HG03045 (cell line): Measurements from ENCODE around the gene CACNG7.
"Not testable (repeated sequence)": the region's sequence is repeated elsewhere in the genome, so short reads cannot be mapped to it uniquely, and the experiment has no call there.

Experiments used
- ATAC-seq: cut with Tn5 transposase; IDR thresholded peaks from one replicate; pipeline ENCODE4 v1.9.1; 2021; ENCODE audit warnings: mild to moderate bottlenecking, moderate library complexity; ENCODE audit not compliant: unreplicated experiment

CACNG7 gene

GRCh38 chr19:53904909-53905308 is 4.2 kb upstream of the CACNG7 start:
- no peak for ATAC-seq

GRCh38 chr19:53905787-53906186 is 3.3 kb upstream of the CACNG7 start:
- no peak for ATAC-seq

- ATAC-seq: no peak
Observed at GRCh38 chr19:53906211-53907192, 2.6 kb upstream of the CACNG7 start.

- ATAC-seq: no peak
Observed at GRCh38 chr19:53907193-53907581, 1.9 kb upstream of the CACNG7 start.

GRCh38 chr19:53907690-53908089 is 1.4 kb upstream of the CACNG7 start:
- ATAC-seq: no peak

DNA sequence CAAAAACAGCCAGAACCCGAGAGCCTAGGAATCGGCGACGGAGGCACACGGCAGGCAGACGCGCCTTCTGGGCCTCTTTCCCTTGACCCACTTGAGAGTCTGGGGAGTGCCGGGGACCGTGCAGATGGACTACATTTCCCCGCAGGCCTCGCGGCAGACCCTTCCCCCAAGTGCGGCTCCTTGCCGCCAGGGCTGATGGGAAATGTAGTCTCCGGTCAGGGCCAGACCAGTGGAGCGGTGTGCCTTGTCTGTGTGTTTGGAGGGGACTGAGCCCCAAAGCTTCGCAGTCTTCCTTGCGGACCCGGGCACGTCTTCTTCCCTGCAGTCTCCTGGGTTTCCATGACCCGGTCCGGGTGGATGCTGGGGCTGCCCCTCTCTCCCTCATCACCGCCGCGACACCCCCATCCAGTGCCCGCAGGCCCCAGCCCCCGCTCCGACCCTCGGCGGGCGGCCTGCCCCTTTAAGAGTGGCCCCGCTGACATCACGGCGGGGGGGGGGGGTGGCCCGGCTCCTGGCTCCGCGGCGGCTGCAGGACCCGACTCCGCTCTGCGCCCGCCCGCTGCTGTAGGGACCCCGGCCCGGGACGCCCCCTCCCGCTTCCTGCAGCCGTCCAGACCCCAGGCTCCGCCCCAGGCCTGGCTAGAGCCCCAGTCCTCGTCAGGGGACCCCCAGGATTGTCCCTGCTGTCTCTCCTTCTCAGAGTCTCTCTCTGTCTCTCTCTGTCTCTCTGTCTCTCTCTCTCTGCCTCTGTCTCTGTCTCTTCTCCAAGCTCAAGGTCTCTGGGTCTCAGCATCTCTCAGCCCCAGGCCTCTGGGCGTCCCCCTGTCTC is 758 bp upstream of the CACNG7 start:
- ATAC-seq: no peak

- no peak for ATAC-seq
Observed at GRCh38 chr19:53909471-53910169, 542 bp downstream of the CACNG7 start.

GRCh38 chr19:53910170-53910518 is 1.1 kb downstream of the CACNG7 start:
- no peak for ATAC-seq

DNA sequence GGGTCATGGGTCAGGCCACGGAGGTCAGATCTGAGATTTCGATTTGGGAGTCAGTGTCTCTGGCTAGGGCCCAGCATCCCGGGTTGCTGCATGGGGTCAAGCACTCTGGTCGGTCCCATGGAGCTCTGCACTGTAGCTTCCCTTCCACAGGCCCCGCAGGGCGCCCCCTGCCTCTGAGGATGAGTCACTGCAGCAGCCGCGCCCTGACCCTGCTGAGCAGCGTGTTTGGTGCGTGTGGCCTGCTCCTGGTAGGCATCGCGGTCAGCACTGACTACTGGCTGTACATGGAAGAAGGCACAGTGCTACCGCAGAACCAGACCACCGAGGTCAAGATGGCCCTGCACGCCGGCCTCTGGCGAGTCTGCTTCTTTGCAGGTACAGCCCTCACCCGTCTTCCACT is 3.6 kb downstream of the CACNG7 start:
- ATAC-seq: no peak

GRCh38 chr19:53915000-53915399 is 5.9 kb downstream of the CACNG7 start:
- no peak for ATAC-seq

GRCh38 chr19:53916004-53916403 is 6.9 kb downstream of the CACNG7 start:
- ATAC-seq: no peak

DNA sequence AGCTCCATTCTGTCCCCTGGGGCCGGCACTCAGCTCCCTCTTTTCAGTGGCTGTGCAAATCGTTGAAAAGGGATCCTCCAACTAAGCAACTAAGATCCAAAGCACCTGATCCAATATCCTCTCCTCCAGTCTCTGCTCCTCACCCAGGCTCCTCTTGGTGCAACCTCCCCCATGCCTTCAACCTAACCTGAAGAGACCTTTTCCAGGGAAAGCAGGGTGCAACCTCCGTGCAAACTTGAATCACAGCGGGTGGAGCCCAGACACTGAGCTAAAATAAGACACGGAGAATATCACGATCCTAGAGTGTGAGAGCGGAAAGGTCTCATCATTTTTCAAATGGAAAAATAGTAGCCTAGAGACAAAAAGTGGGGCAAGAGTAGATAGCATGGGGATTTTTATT is 8.3 kb downstream of the CACNG7 start:
- ATAC-seq: no peak

GRCh38 chr19:53927739-53928138 is 18.7 kb downstream of the CACNG7 start:
- no peak for ATAC-seq

- no peak for ATAC-seq
Observed at GRCh38 chr19:53936029-53936428, 27.0 kb downstream of the CACNG7 start.

- ATAC-seq: no peak
Observed at GRCh38 chr19:53942001-53942786, 33.1 kb downstream of the CACNG7 start.

DNA sequence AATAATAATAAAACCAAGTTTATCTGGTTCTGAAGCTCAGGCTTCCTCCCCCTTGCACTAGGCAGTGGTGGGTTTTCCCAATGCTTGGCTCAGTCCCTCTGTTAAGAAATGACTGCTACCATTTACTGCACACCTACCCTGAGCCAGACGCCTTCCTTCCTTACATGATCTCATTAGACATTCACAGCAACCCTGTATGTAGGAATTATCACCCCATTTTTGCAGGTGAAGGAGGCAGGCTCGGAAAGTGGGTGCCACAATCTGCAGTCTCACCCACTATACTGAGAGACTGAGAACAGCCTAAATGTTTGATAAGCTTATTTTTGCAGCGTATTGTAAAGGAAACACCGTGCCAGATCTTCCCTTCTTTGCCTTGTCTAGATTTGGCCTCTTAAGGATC is 35.3 kb downstream of the CACNG7 start:
- no peak for ATAC-seq

GRCh38 chr19:53944933-53945332 is 35.9 kb downstream of the CACNG7 start:
- ATAC-seq: no peak

- no peak for ATAC-seq
Observed at GRCh38 chr19:53945441-53945840, 36.4 kb downstream of the CACNG7 start.

- ATAC-seq: no peak
Observed at GRCh38 chr19:53945998-53946397, 36.9 kb downstream of the CACNG7 start.

GRCh38 chr19:53947624-53948023 is 38.5 kb downstream of the CACNG7 start:
- ATAC-seq: no peak

- ATAC-seq: not testable (repeated sequence)
Observed at GRCh38 chr19:53948611-53949010, 39.5 kb downstream of the CACNG7 start.
